Keratinocyte (primary cell): ENCODE measurements around the gene COX4I1. TPM values are rescaled to one million over a fixed set of nuclear protein-coding genes. Genes with fewer than 3 reads are reported as not detected.

ENCODE experiments used
- DNase-seq: peaks from one replicate; pipeline ENCODE4 v3.0.0-alpha.2; 2011; ENCODE audit warnings: low read depth, missing footprints, low spot score
- FAIRE-seq: peaks from 2 replicates; lab custom pipeline; 2011; peaks lifted over from hg19 to GRCh38; lab: Jason Lieb, UNC
- H2AFZ ChIP-seq: 2 replicates; pipeline ENCODE4 v1.6.0; 2012; ENCODE audit warnings: low read length, control low read depth, inconsistent platforms; ENCODE audit not compliant: control insufficient read depth
- H3K27ac ChIP-seq: 2 replicates; pipeline ENCODE4 v1.5.1; 2011; ENCODE audit warnings: low read length; ENCODE audit not compliant: control insufficient read depth, insufficient read depth
- H3K27me3 ChIP-seq: 3 replicates; pipeline ENCODE4 v1.6.0; 2011; ENCODE audit warnings: low read length; ENCODE audit not compliant: control insufficient read depth, insufficient read depth; ENCODE audit errors: extremely low read depth
- H3K36me3 ChIP-seq, 2 experiments: 2 replicates in 1 of 2; 3 replicates in 1 of 2; pipeline ENCODE4 v1.5.1; 2011; ENCODE audit warnings: low read length in 2 of 2, mild to moderate bottlenecking in 1 of 2; ENCODE audit not compliant: control insufficient read depth in 2 of 2, insufficient read depth in 2 of 2; ENCODE audit errors: extremely low read depth in 1 of 2
- H3K4me1 ChIP-seq: 3 replicates; pipeline ENCODE4 v1.5.1; 2011; ENCODE audit warnings: low read length; ENCODE audit not compliant: control insufficient read depth, insufficient read depth; ENCODE audit errors: extremely low read depth
- H3K4me2 ChIP-seq: 3 replicates; pipeline ENCODE4 v1.6.0; 2011; ENCODE audit warnings: low read depth, low read length; ENCODE audit not compliant: control insufficient read depth, insufficient read depth; ENCODE audit errors: extremely low read depth
- H3K4me3 ChIP-seq, 3 experiments: fragments of 200-600 bp in 1 of 3; sonication (generic) in 1 of 3; 2 replicates in 2 of 3; 3 replicates in 1 of 3; pipeline ENCODE4 v1.5.1; 2011 to 2016; ENCODE audit warnings: low read length in 3 of 3, mild to moderate bottlenecking in 3 of 3, control low read depth in 2 of 3, inconsistent platforms in 1 of 3, low read depth in 1 of 3, mixed read lengths in 1 of 3, mixed run types in 1 of 3, moderate library complexity in 1 of 3; ENCODE audit not compliant: control insufficient read depth in 2 of 3, insufficient read depth in 2 of 3; ENCODE audit errors: extremely low read depth in 1 of 3
- H3K79me2 ChIP-seq: 2 replicates; pipeline ENCODE4 v1.6.0; 2012; ENCODE audit warnings: low read length; ENCODE audit not compliant: control insufficient read depth, insufficient read depth
- H3K9ac ChIP-seq: 3 replicates; pipeline ENCODE4 v1.6.0; 2011; ENCODE audit warnings: low read length; ENCODE audit not compliant: control insufficient read depth, insufficient read depth; ENCODE audit errors: extremely low read depth
- H3K9me1 ChIP-seq: 3 replicates; pipeline ENCODE4 v1.6.0; 2011; ENCODE audit warnings: low read length; ENCODE audit not compliant: control insufficient read depth, insufficient read depth; ENCODE audit errors: extremely low read depth
- H3K9me3 ChIP-seq: 2 replicates; pipeline ENCODE4 v1.5.1; 2012; ENCODE audit warnings: low read depth, low read length; ENCODE audit not compliant: control insufficient read depth
- H4K20me1 ChIP-seq: 3 replicates; pipeline ENCODE4 v1.6.0; 2011; ENCODE audit warnings: low read length; ENCODE audit not compliant: control insufficient read depth, insufficient read depth; ENCODE audit errors: extremely low read depth
- CTCF ChIP-seq, 3 experiments: IDR thresholded peaks in 1 of 3; conservative IDR thresholded peaks in 1 of 3; optimal IDR thresholded peaks in 1 of 3; 2 replicates in 2 of 3; 3 replicates in 1 of 3; pipeline versions ENCODE3 to v1.5.1; 2011; ENCODE audit warnings: low read length in 3 of 3, mild to moderate bottlenecking in 3 of 3, moderate library complexity in 2 of 3, control low read depth in 1 of 3, inconsistent platforms in 1 of 3; ENCODE audit not compliant: insufficient read depth in 2 of 3; ENCODE audit errors: extremely low read depth in 1 of 3
- EZH2 ChIP-seq: IDR thresholded peaks from one replicate; pipeline ENCODE4 v1.6.1; 2012; ENCODE audit warnings: inconsistent platforms, mild to moderate bottlenecking, low read length, moderate library complexity
- dilution Hi-C: fragments of 300-500 bp; cut with MboI; formaldehyde crosslinking; loops from one replicate; pipeline ENCODE4 v1.7.0; 2020; ENCODE audit warnings: low sequenced_read_pairs; ENCODE audit not compliant: extremely low pct_ligation_motif_present
- polyA plus RNA-seq, 5 experiments: library from polyadenylated mRNA; depleted of rRNA in 3 of 5; stranded (reverse) in 3 of 5; stranded (forward) in 1 of 5; unstranded in 1 of 5; fragments of >200 nt; gene quantifications; 1 replicate in 1 of 5; 2 replicates in 3 of 5; 3 replicates in 1 of 5; pipeline versions ENCODE4 v1.2.1 to v1.2.3, GENCODE V29; 2011 to 2012; ENCODE audit warnings: missing spikeins in 2 of 5, low read depth in 1 of 5, low replicate concordance in 1 of 5

COX4I1 gene
- polyA plus RNA-seq, 1 donor (not counting 4 experiments of a cell fraction or from before 2014, with no cell fraction given): 809 TPM

GRCh38 chr16:85798901-85799496, 496 bp upstream of the COX4I1 start:
- peak overlapping the region; percentile 99 for H3K4me2 ChIP-seq
- H3K27me3 ChIP-seq: no peaks in the 10 kb centered on the region
- H3K4me3 ChIP-seq: peak overlapping the region; percentile 88 to 99 (median 97)
- H3K9me3 ChIP-seq: no peaks in the 10 kb centered on the region
- DNase-seq: no peak
- FAIRE-seq: no peak
- no peak for TF ChIP-seq CTCF (optimal IDR thresholded peaks at IDR 0.05 in 1 of 3, IDR thresholded peaks at IDR 0.05 in 1 of 3, conservative IDR thresholded peaks at IDR 0.05 in 1 of 3; ENCODE audit: extremely low read depth in 1 of 3, insufficient read depth in 2 of 3, low read length in 3 of 3)
- no peak for TF ChIP-seq EZH2
- peaks cover 20 to 42% of the 10 kb centered on the region in 2 experiments for H3K36me3 ChIP-seq
- dilution Hi-C loops: no loop called here
- H2AFZ ChIP-seq: peak overlapping the region; percentile 69
- H3K4me1 ChIP-seq: peaks cover 12% of the 10 kb centered on the region
- H3K79me2 ChIP-seq: peaks cover 98% of the 10 kb centered on the region
- H3K9me1 ChIP-seq: no peaks in the 10 kb centered on the region
- H3K9ac ChIP-seq: peak overlapping the region; percentile 79
- H3K27ac ChIP-seq: peak overlapping the region; percentile 80
- H4K20me1 ChIP-seq: peaks cover 7% of the 10 kb centered on the region

- Histone ChIP-seq H3K79me2 (peaks cover 87% of the 10 kb centered on the region), H3K9me3 (no peaks in the 10 kb centered on the region), H3K4me2 (peak overlapping the region; percentile 88), H3K4me1 (peaks cover 12% of the 10 kb centered on the region), H3K27ac (peak overlapping the region; percentile 80), H3K27me3 (no peaks in the 10 kb centered on the region), H3K36me3 (peaks cover 23 to 48% of the 10 kb centered on the region in 2 experiments), H3K4me3 (peak overlapping the region; percentile 88 to 99 (median 97)), H4K20me1 (peaks cover 9% of the 10 kb centered on the region), H3K9me1 (no peaks in the 10 kb centered on the region), H2AFZ (no peak overlapping the region), H3K9ac (peak overlapping the region; percentile 79)
- TF ChIP-seq EZH2 (no peak), CTCF (optimal IDR thresholded peaks at IDR 0.05 in 1 of 3, IDR thresholded peaks at IDR 0.05 in 1 of 3, conservative IDR thresholded peaks at IDR 0.05 in 1 of 3; ENCODE audit: extremely low read depth in 1 of 3, insufficient read depth in 2 of 3, low read length in 3 of 3) (no peak)
- dilution Hi-C loops: no loop called here
- DNase-seq (no peak), FAIRE-seq (no peak)
Observed at GRCh38 chr16:85800321-85800669, 800 bp downstream of the COX4I1 start.
